HepG2 (cell line): ENCODE results near the gene GNL1. TPM values are rescaled to one million over a fixed set of nuclear protein-coding genes. Genes with fewer than 3 reads are reported as not detected.

ENCODE experiments used
- BCL3 ChIP-seq: sonication (generic); formaldehyde crosslinking; IDR thresholded peaks from 2 replicates; pipeline ENCODE4 v1.5.1; 2020; ENCODE audit warnings: mild to moderate bottlenecking, missing genetic modification reagents, moderate library complexity
- CBFB ChIP-seq: sonication (generic); formaldehyde crosslinking; IDR thresholded peaks from 2 replicates; pipeline ENCODE4 v1.4.0; 2020; ENCODE audit warnings: missing genetic modification reagents
- CEBPG ChIP-seq: IDR thresholded peaks from 2 replicates; pipeline ENCODE4 v1.6.1; 2016
- E2F2 ChIP-seq: sonication (generic); formaldehyde crosslinking; IDR thresholded peaks from 2 replicates; pipeline ENCODE4 v1.4.0; 2020; ENCODE audit warnings: missing genetic modification reagents, borderline replicate concordance
- ISX ChIP-seq: sonication (generic); formaldehyde crosslinking; conservative IDR thresholded peaks from 2 replicates; pipeline ENCODE4 v1.5.0; 2020; ENCODE audit warnings: missing genetic modification reagents
- SMAD1 ChIP-seq: sonication (generic); formaldehyde crosslinking; IDR thresholded peaks from 2 replicates; pipeline ENCODE4 v1.4.0; 2020; ENCODE audit warnings: missing genetic modification reagents, low read depth, mild to moderate bottlenecking, borderline replicate concordance
- STAT5B ChIP-seq: sonication (generic); formaldehyde crosslinking; IDR thresholded peaks from 2 replicates; pipeline ENCODE4 v1.4.0; 2020; ENCODE audit warnings: missing genetic modification reagents
- SUZ12 ChIP-seq: fragments of 150-350 bp; IDR thresholded peaks from 2 replicates; pipeline ENCODE4 v1.6.1; 2014; ENCODE audit warnings: low read depth, low read length
- ZFX ChIP-seq: sonication (generic); formaldehyde crosslinking; IDR thresholded peaks from 2 replicates; pipeline ENCODE4 v1.4.0; 2020; ENCODE audit warnings: mild to moderate bottlenecking, low read depth, missing genetic modification reagents, moderate library complexity
- ZIK1 ChIP-seq: sonication (generic); formaldehyde crosslinking; IDR thresholded peaks from 2 replicates; pipeline ENCODE4 v1.5.0; 2020; ENCODE audit warnings: mild to moderate bottlenecking, low read depth, missing genetic modification reagents, borderline replicate concordance
- ZNF18 ChIP-seq: sonication (generic); formaldehyde crosslinking; IDR thresholded peaks from 2 replicates; pipeline ENCODE4 v1.8.0; 2022; ENCODE audit warnings: mild to moderate bottlenecking, missing genetic modification reagents; ENCODE audit not compliant: insufficient replicate concordance
- ZNF318 ChIP-seq: sonication (generic); formaldehyde crosslinking; IDR thresholded peaks from 2 replicates; pipeline ENCODE4 v1.4.0; 2020; ENCODE audit warnings: mild to moderate bottlenecking, missing genetic modification reagents
- ZNF331 ChIP-seq: sonication (generic); formaldehyde crosslinking; IDR thresholded peaks from 2 replicates; pipeline ENCODE4 v1.4.0; 2020; ENCODE audit warnings: missing genetic modification reagents
- ZNF557 ChIP-seq: sonication (generic); formaldehyde crosslinking; IDR thresholded peaks from 2 replicates; pipeline ENCODE4 v1.4.0; 2020; ENCODE audit warnings: missing genetic modification reagents
- ZNF879 ChIP-seq: sonication (generic); formaldehyde crosslinking; IDR thresholded peaks from 2 replicates; pipeline ENCODE4 v1.8.1; 2023; ENCODE audit warnings: missing genetic modification reagents
- polyA plus RNA-seq, 8 experiments: library from polyadenylated mRNA; depleted of rRNA in 3 of 8; stranded (reverse) in 7 of 8; unstranded in 1 of 8; fragments of >200 nt; fragmentation: Illumina TruSeq in 4 of 8; extraction: Trizol in 4 of 8; gene quantifications; 2 replicates each; pipeline versions ENCODE4 v1.2.1 to v1.2.3, GENCODE V29; 2011 to 2016; ENCODE audit warnings: low read depth in 4 of 8, missing spikeins in 1 of 8, mixed read lengths in 1 of 8; ENCODE audit not compliant: insufficient read depth in 1 of 8
- total RNA-seq, 5 experiments: library from RNA; depleted of rRNA; stranded (reverse); fragments of >200 nt; fragmentation: Illumina TruSeq; extraction: Trizol; gene quantifications; 2 replicates each; pipeline ENCODE4 v1.2.3, GENCODE V29; 2016; ENCODE audit warnings: low read depth in 1 of 5

The GNL1 gene
- total and polyA plus RNA-seq, 2 of the 13 experiments (the other 11 are each of a cell fraction or from before 2014, with no cell fraction given): 35.0 to 55.6 TPM

- TF ChIP-seq BCL3 (no peak; the same call in 1 of the 2 replicates), ZIK1 (no peak), ZNF879 (CRISPR knock-in tag) (peak; percentile 12; the same call in 1 of the 2 replicates), ZNF331 (no peak), ISX (CRISPR knock-in tag) (0 out of 2 replicates have a peak, but pooled peaks have one; percentile 53), STAT5B (CRISPR knock-in tag) (no peak), ZNF557 (0 out of 2 replicates have a peak, but pooled peaks have one; percentile 51), SUZ12 (no peak), ZNF318 (CRISPR knock-in tag) (no peak), ZFX (CRISPR knock-in tag) (peak; percentile 51; the same call in 1 of the 2 replicates), E2F2 (CRISPR knock-in tag) (peak; percentile 70), CBFB (CRISPR knock-in tag) (no peak; the same call in 1 of the 2 replicates), CEBPG (CRISPR knock-in tag) (peak; percentile 34), ZNF18 (no peak), SMAD1 (CRISPR knock-in tag) (no peak)
Measured at GRCh38 chr6:30556066-30556905, at the start of gene GNL1 (continued).
